CD4-positive, alpha-beta T cell (primary cell): Measurements from ENCODE around the gene BRI3BP. TPM values are rescaled to one million over a fixed set of nuclear protein-coding genes. Genes with fewer than 3 reads are reported as not detected.

Experiments used
- ATAC-seq: fragments of 200-7000 bp; cut with Tn5 transposase; one replicate; pipeline ENCODE4 v1.10.0; 2022; ENCODE audit warnings: mild to moderate bottlenecking; ENCODE audit not compliant: poor library complexity
- CTCF ChIA-PET: fragments of 350-600 bp; sonication (Branson Sonifier 250); formaldehyde crosslinking; loops from one replicate; lab custom pipeline; 2021; ENCODE audit warnings: antibody characterized with exemption, inconsistent platforms; lab: Charles Lee
- POLR2A ChIA-PET: fragments of 350-600 bp; sonication (Branson Sonifier 250); formaldehyde crosslinking; loops from one replicate; lab custom pipeline; 2021; ENCODE audit warnings: antibody characterized with exemption, inconsistent platforms; lab: Charles Lee
- DNase-seq, 14 experiments: peaks; one replicate each; pipeline ENCODE4 v3.0.0-alpha.2; 2013 to 2020; ENCODE audit warnings: mixed read lengths in 2 of 14
- H3K27ac ChIP-seq, 2 donors: one replicate each; pipeline versions ENCODE4 v1.5.1 to v1.7.0; 2013; ENCODE audit warnings: low read length in 2 of 2, low read depth in 1 of 2, mild to moderate bottlenecking in 1 of 2
- H3K27me3 ChIP-seq, 2 experiments: 1 replicate in 1 of 2; 2 replicates in 1 of 2; pipeline versions ENCODE4 v1.6.1 to v1.7.0; 2013; ENCODE audit warnings: low read length in 2 of 2, control low read depth in 1 of 2, mild to moderate bottlenecking in 1 of 2, moderate library complexity in 1 of 2; ENCODE audit not compliant: insufficient read depth in 2 of 2, control insufficient read depth in 1 of 2
- H3K36me3 ChIP-seq: one replicate; pipeline ENCODE4 v1.6.1; 2013; ENCODE audit warnings: low read length, control low read depth; ENCODE audit not compliant: insufficient read depth
- H3K4me1 ChIP-seq: one replicate; pipeline ENCODE4 v1.6.1; 2013; ENCODE audit warnings: low read length, control low read depth; ENCODE audit not compliant: insufficient read depth
- H3K4me3 ChIP-seq: one replicate; pipeline ENCODE4 v1.5.1; 2013; ENCODE audit warnings: mild to moderate bottlenecking, low read length, moderate library complexity
- H3K9me3 ChIP-seq, 2 experiments: 1 replicate in 1 of 2; 2 replicates in 1 of 2; pipeline versions ENCODE4 v1.6.1 to v1.7.0; 2013; ENCODE audit warnings: low read length in 2 of 2, mild to moderate bottlenecking in 2 of 2, control low read depth in 1 of 2, moderate library complexity in 1 of 2; ENCODE audit not compliant: control insufficient read depth in 1 of 2, insufficient read depth in 1 of 2
- H3K27ac Mint-ChIP-seq: one replicate; pipeline ENCODE4 v1.8.0; 2020; ENCODE audit warnings: mixed read lengths
- H3K27me3 Mint-ChIP-seq: one replicate; pipeline ENCODE4 v1.8.0; 2021; ENCODE audit warnings: mixed read lengths
- H3K36me3 Mint-ChIP-seq: one replicate; pipeline ENCODE4 v1.8.0; 2021; ENCODE audit warnings: low read depth, mixed read lengths
- H3K4me1 Mint-ChIP-seq: one replicate; pipeline ENCODE4 v1.8.0; 2021; ENCODE audit warnings: low read depth, mixed read lengths
- H3K4me3 Mint-ChIP-seq: one replicate; pipeline ENCODE4 v1.8.0; 2020; ENCODE audit warnings: mild to moderate bottlenecking, mixed read lengths
- H3K9me3 Mint-ChIP-seq: one replicate; pipeline ENCODE4 v1.8.0; 2020; ENCODE audit warnings: mixed read lengths
- CTCF ChIP-seq: fragments of 200-600 bp; IDR thresholded peaks from one replicate; pipeline ENCODE4 v1.8.0; 2022; ENCODE audit warnings: antibody characterized with exemption, mild to moderate bottlenecking
- intact Hi-C, 2 experiments: fragments of 100-400 bp; cut with DNase I in 1 of 2; cut with micrococcal nuclease in 1 of 2; formaldehyde crosslinking; loops; one replicate each; pipeline versions ENCODE4 v1.15.1 to v1.9.0; 2023 to 2025; cut with DNase I, micrococcal nuclease
- total RNA-seq, 174 experiments: library from RNA in 2 of 174; stranded (reverse) in 2 of 174; gene quantifications; one replicate each; pipeline ENCODE4 v1.2.3 and lab custom pipeline; 2021 to 2026

Gene BRI3BP
- total RNA-seq, 2 experiments from 2014 or later = 1.6 TPM

GRCh38 chr12:125064492-125064891 is 71.0 kb downstream of the BRI3BP start:
- H3K9me3 ChIP-seq = peaks cover 0 to 4% of the 10 kb centered on the region in 2 experiments
- ChIA-PET POLR2A (interaction anchor here (1.0 to 2.7 kb wide), 4 partner anchors 14 to 149 kb away, joined by 3 to 21 read pairs (median 4); no protein-coding TSS in a partner anchor), CTCF (interaction anchor here (1.4 kb wide), 1 partner anchor 9 kb away, joined by 4 read pairs; no protein-coding TSS in a partner anchor)
- Mint-ChIP-seq H3K9me3 (no peaks in the 10 kb centered on the region), H3K27me3 (no peaks in the 10 kb centered on the region), H3K4me3 (peak overlapping the region; percentile 82), H3K36me3 (no peaks in the 10 kb centered on the region), H3K4me1 (peaks cover 20% of the 10 kb centered on the region), H3K27ac (peak overlapping the region; percentile 6)
- no peak for TF ChIP-seq CTCF
- DNase-seq (no peak), ATAC-seq (no peak)
- H3K4me3 ChIP-seq = peak overlapping the region; percentile 64
- no peaks in the 10 kb centered on the region for H3K36me3 ChIP-seq
- no peak overlapping the region for H3K27ac ChIP-seq
- H3K4me1 ChIP-seq = peaks cover 18% of the 10 kb centered on the region
- no peaks in the 10 kb centered on the region for H3K27me3 ChIP-seq
- intact Hi-C loops = loop anchor here (2.0 to 10.0 kb wide), 3 partner anchors 72 to 200 kb away; partner anchors contain the start of genes BRI3BP (in 1 of the 2), DHX37 (in 1 of the 2) and SCARB1 (in 1 of the 2)

GRCh38 chr12:125065021-125065918 is 71.8 kb downstream of the BRI3BP start, which contains the start of gene AACS:
Gene AACS, plus strand, starts transcription at chr12:125065435. Its CDS starts 150 bp downstream, at chr12:125065585.
- Histone ChIP-seq H3K9me3 (peaks cover 0 to 4% of the 10 kb centered on the region in 2 experiments), H3K27me3 (no peaks in the 10 kb centered on the region), H3K27ac (no peak within 1 kb of the TSS), H3K4me1 (peaks cover 18% of the 10 kb centered on the region), H3K4me3 (peak within 1 kb of the TSS; percentile 64), H3K36me3 (no peaks in the 10 kb centered on the region)
- no peaks in the 10 kb centered on the region for H3K9me3 Mint-ChIP-seq
- TF ChIP-seq CTCF = no peak
- peak; percentile 95 for ATAC-seq
- no peaks in the 10 kb centered on the region for H3K36me3 Mint-ChIP-seq
- CTCF ChIA-PET = interaction anchor here (1.4 kb wide), 1 partner anchor 9 kb away, joined by 4 read pairs; no protein-coding TSS in a partner anchor
- peak within 1 kb of the TSS; percentile 93 for H3K4me3 Mint-ChIP-seq
- H3K4me1 Mint-ChIP-seq = peaks cover 20% of the 10 kb centered on the region
- POLR2A ChIA-PET = interaction anchor here (1.0 to 2.7 kb wide), 4 partner anchors 15 to 150 kb away, joined by 3 to 21 read pairs (median 4); no protein-coding TSS in a partner anchor
- H3K27ac Mint-ChIP-seq = peak within 1 kb of the TSS; percentile 30
- peak; percentile 66 to 89 (median 74) for DNase-seq
- no peaks in the 10 kb centered on the region for H3K27me3 Mint-ChIP-seq
- intact Hi-C loops = loop anchor here (1.0 to 10.0 kb wide), 4 partner anchors 16 to 200 kb away; partner anchors contain the start of genes BRI3BP (in 1 of the 2), DHX37 (in 1 of the 2) and SCARB1 (in 1 of the 2)

- ATAC-seq = no peak
- H3K4me3 Mint-ChIP-seq = peak overlapping the region; percentile 93
- H3K4me1 Mint-ChIP-seq = peaks cover 20% of the 10 kb centered on the region
- peak overlapping the region; percentile 30 for H3K27ac Mint-ChIP-seq
- Histone ChIP-seq H3K27ac (no peak overlapping the region), H3K9me3 (peaks cover 0 to 4% of the 10 kb centered on the region in 2 experiments), H3K27me3 (no peaks in the 10 kb centered on the region), H3K4me3 (peak overlapping the region; percentile 64), H3K36me3 (no peaks in the 10 kb centered on the region), H3K4me1 (peaks cover 18% of the 10 kb centered on the region)
- no peak for TF ChIP-seq CTCF
- no peaks in the 10 kb centered on the region for H3K36me3 Mint-ChIP-seq
- intact Hi-C loops = loop anchor here (1.0 to 10.0 kb wide), 4 partner anchors 17 to 201 kb away; partner anchors contain the start of genes BRI3BP (in 1 of the 2), DHX37 (in 1 of the 2) and SCARB1 (in 1 of the 2)
- ChIA-PET CTCF (interaction anchor here (0.8 kb wide), 1 partner anchor 18 kb away, joined by 4 read pairs; no protein-coding TSS in a partner anchor), POLR2A (interaction anchor here (2.7 kb wide), 1 partner anchor 16 kb away, joined by 21 read pairs; no protein-coding TSS in a partner anchor)
- no peaks in the 10 kb centered on the region for H3K9me3 Mint-ChIP-seq
- DNase-seq = no peak
- H3K27me3 Mint-ChIP-seq = no peaks in the 10 kb centered on the region
Observed at GRCh38 chr12:125065919-125066570, 72.6 kb downstream of the BRI3BP start.
